Measurements from ENCODE around the gene SORT1. TPM values are rescaled to one million over a fixed set of nuclear protein-coding genes. Genes with fewer than 3 reads are reported as not detected.

SORT1 gene
- polyA plus RNA-seq, 1 experiment: 38.6 TPM

GRCh38 chr1:109281680-109282496, 115.8 kb downstream of the SORT1 start:
- CTCF ChIA-PET: interaction anchor here (0.9 to 2.1 kb wide), 11 partner anchors 9 to 209 kb away, joined by 3 to 15 read pairs (median 5); partner anchors contain the start of gene SORT1
- peak overlapping the region; percentile 83 for H3K4me3 ChIP-seq (ENCODE audit: low read depth, low read length)
- POLR2A ChIA-PET: no interaction called here
- no peak for TF ChIP-seq CTCF (IDR thresholded peaks at IDR 0.05; ENCODE audit: insufficient read depth, low read depth, low read length)
- no peak for DNase-seq (ENCODE audit: low read depth)
- no peaks in the 10 kb centered on the region; the same call in 1 of the 2 replicates for H3K36me3 ChIP-seq (ENCODE audit: control insufficient read depth, insufficient read depth, low read length)
- no peaks in the 10 kb centered on the region for H3K27me3 ChIP-seq (ENCODE audit: control insufficient read depth, insufficient read depth, low read length)

- Histone ChIP-seq H3K4me3 (ENCODE audit: low read depth, low read length) (no peak overlapping the region), H3K27me3 (ENCODE audit: control insufficient read depth, insufficient read depth, low read length) (no peaks in the 10 kb centered on the region), H3K36me3 (ENCODE audit: control insufficient read depth, insufficient read depth, low read length) (no peaks in the 10 kb centered on the region; the same call in 1 of the 2 replicates)
- CTCF ChIA-PET: interaction anchor here (1.8 to 5.7 kb wide), 3 partner anchors 119 to 252 kb away, joined by 5 to 140 read pairs (median 47); partner anchors contain the start of gene SORT1
- no peak for DNase-seq (ENCODE audit: low read depth)
- POLR2A ChIA-PET: no interaction called here
- no peak for TF ChIP-seq CTCF (IDR thresholded peaks at IDR 0.05; ENCODE audit: insufficient read depth, low read depth, low read length)
These were observed 116.9 kb downstream of the SORT1 start for GRCh38 chr1:109280862-109281261.

GRCh38 chr1:109279615-109280278, 118.0 kb downstream of the SORT1 start:
- no peaks in the 10 kb centered on the region; the same call in 1 of the 2 replicates for H3K36me3 ChIP-seq (ENCODE audit: control insufficient read depth, insufficient read depth, low read length)
- DNase-seq (ENCODE audit: low read depth): no peak
- no peak for TF ChIP-seq CTCF (IDR thresholded peaks at IDR 0.05; ENCODE audit: insufficient read depth, low read depth, low read length)
- ChIA-PET CTCF (interaction anchor here (1.5 to 5.7 kb wide), 3 partner anchors 16 to 253 kb away, joined by 4 to 140 read pairs (median 47); partner anchors contain the start of gene SORT1), POLR2A (no interaction called here)
- no peaks in the 10 kb centered on the region for H3K27me3 ChIP-seq (ENCODE audit: control insufficient read depth, insufficient read depth, low read length)
- no peak overlapping the region for H3K4me3 ChIP-seq (ENCODE audit: low read depth, low read length)

GRCh38 chr1:109277434-109278204, 120.1 kb downstream of the SORT1 start:
- CTCF ChIA-PET: interaction anchor here (0.6 to 5.7 kb wide), 18 partner anchors 8 to 809 kb away, joined by 3 to 140 read pairs (median 4); partner anchors contain the start of genes GPR61, MYBPHL and SORT1
- POLR2A ChIA-PET: no interaction called here
- peak; percentile 93 for TF ChIP-seq CTCF (IDR thresholded peaks at IDR 0.05; ENCODE audit: insufficient read depth, low read depth, low read length)
- no peak for DNase-seq (ENCODE audit: low read depth)
- Histone ChIP-seq H3K36me3 (ENCODE audit: control insufficient read depth, insufficient read depth, low read length) (no peaks in the 10 kb centered on the region; the same call in 1 of the 2 replicates), H3K27me3 (ENCODE audit: control insufficient read depth, insufficient read depth, low read length) (no peaks in the 10 kb centered on the region), H3K4me3 (ENCODE audit: low read depth, low read length) (no peak overlapping the region)

Measured in BJ (cell line).